Tongue (tissue), 2 donors: ENCODE data around the gene LMOD1. TPM values are rescaled to one million over a fixed set of nuclear protein-coding genes. Genes with fewer than 3 reads are reported as not detected.
"Not testable (repeated sequence)": the region's sequence is repeated elsewhere in the genome, so short reads cannot be mapped to it uniquely, and the experiment has no call there.

Experiments used
- DNase-seq: peaks from one replicate; pipeline ENCODE4 v3.0.0-alpha.2; 2015
- total RNA-seq: library from RNA; depleted of rRNA; stranded (reverse); fragments of >200 nt; gene quantifications from one replicate; pipeline ENCODE4 v1.2.3, GENCODE V29; 2014

LMOD1 gene
- 6.1 TPM for total RNA-seq

- peak; percentile 88 for DNase-seq
Measured at GRCh38 chr1:201946224-201946908, at the start of gene LMOD1. LMOD1 (minus strand) TSS chr1:201946548; CDS start chr1:201946340, 208 bp downstream.

GRCh38 chr1:201990427-201990826, 44.1 kb upstream of the LMOD1 start:
- DNase-seq, result no peak

- DNase-seq, result no peak
Measured at GRCh38 chr1:201989354-201990128, 43.2 kb upstream of the LMOD1 start.

- no peak for DNase-seq
Measured at GRCh38 chr1:201988601-201989000, 42.3 kb upstream of the LMOD1 start.

GRCh38 chr1:201985355-201985754, 39.0 kb upstream of the LMOD1 start:
- DNase-seq, result no peak

GRCh38 chr1:201984446-201984845, 38.1 kb upstream of the LMOD1 start:
- no peak for DNase-seq

- no peak for DNase-seq
Measured at GRCh38 chr1:201983380-201983805, 37.0 kb upstream of the LMOD1 start.

- peak; percentile 65 for DNase-seq
Measured at GRCh38 chr1:201982623-201983379, 36.5 kb upstream of the LMOD1 start, which contains the start of gene RNPEP. RNPEP (plus strand) TSS chr1:201982648; CDS start chr1:201982667, 19 bp downstream.

- peak; percentile 75 for DNase-seq
Measured at GRCh38 chr1:201982082-201982622, 35.8 kb upstream of the LMOD1 start.

- no peak for DNase-seq
Measured at GRCh38 chr1:201970334-201971159, 24.2 kb upstream of the LMOD1 start.

- no peak for DNase-seq
Measured at GRCh38 chr1:201968202-201968925, 22.0 kb upstream of the LMOD1 start.

- DNase-seq, result no peak
Measured at GRCh38 chr1:201966171-201966570, 19.8 kb upstream of the LMOD1 start.

GRCh38 chr1:201964261-201964660, 17.9 kb upstream of the LMOD1 start:
- DNase-seq, result no peak

GRCh38 chr1:201962382-201962781, 16.0 kb upstream of the LMOD1 start:
- not testable (repeated sequence) for DNase-seq

- no peak for DNase-seq
Measured at GRCh38 chr1:201958348-201958747, 12.0 kb upstream of the LMOD1 start.

- DNase-seq, result no peak
Measured at GRCh38 chr1:201955729-201956143, 9.4 kb upstream of the LMOD1 start.

GRCh38 chr1:201955009-201955728, 8.8 kb upstream of the LMOD1 start, which contains the start of gene TIMM17A:
TIMM17A (plus strand) TSS chr1:201955503; CDS start chr1:201955527, 24 bp downstream.
- DNase-seq, result peak; percentile 99

- DNase-seq, result no peak
Measured at GRCh38 chr1:201954263-201955008, 8.1 kb upstream of the LMOD1 start.

GRCh38 chr1:201949491-201949890, 3.1 kb upstream of the LMOD1 start:
- DNase-seq, result no peak
